ENCODE data around the gene GSE1.

Gene GSE1

GRCh38 chr16:85636234-85636812 lies 23.2 kb downstream of the GSE1 start:
- no peak for DNase-seq

GRCh38 chr16:85637061-85637807 lies 24.1 kb downstream of the GSE1 start:
- no peak for DNase-seq

GRCh38 chr16:85637808-85638647 lies 24.9 kb downstream of the GSE1 start:
- no peak for DNase-seq

- DNase-seq, result no peak
Measured at GRCh38 chr16:85638695-85639409, 25.7 kb downstream of the GSE1 start.

DNA sequence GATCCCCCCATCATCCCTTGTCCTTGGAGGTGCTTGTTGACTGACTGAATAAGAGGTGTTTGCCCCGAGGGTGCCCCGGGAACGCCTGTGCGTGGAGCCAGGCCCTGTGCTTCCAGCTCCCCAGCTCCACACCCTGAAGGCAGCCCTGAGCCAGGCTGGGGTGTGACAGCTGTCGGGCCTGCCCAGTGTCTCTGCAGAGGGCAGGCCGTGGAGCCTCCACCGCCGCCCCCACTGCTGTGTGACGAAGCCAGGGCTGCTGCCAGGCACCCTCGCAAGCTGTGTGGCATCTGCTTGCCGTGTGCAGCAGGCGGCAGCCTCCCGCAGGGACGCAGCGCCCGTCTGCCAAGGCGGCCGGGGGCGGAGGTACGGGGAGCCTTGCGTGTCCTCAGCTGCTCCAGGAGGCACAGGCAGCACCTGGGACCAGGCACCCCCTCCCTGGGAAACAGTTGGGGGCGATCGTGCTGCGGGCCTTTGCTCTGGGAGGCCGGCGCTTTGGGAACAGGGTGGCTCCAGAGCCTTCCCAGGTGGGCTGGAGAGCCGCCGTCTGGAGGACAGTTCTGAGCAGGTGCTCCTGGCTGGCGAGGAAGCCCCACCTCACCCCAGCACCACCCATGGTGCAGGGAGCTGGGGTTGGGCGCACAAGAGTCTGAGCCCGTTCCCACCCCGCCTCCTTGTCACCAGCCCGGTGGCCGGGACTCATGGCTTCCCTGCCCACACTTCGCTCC lies 26.6 kb downstream of the GSE1 start:
- no peak for DNase-seq

DNA sequence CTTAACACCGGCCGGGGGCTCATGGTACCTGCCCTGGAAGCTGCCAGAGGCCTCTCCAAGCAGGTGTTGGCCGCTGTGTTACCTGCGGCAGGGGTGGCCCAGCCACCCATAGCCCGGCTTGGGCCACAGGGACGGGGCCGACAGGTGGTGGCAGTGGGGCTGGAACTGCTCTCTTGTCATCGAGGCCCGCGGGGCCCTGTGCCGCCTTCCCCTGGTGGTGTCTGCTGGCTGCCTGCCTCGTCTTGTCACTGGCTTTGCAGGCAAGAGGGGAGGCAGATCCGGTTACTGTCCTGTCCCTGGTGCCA lies 27.1 kb downstream of the GSE1 start:
- no peak for DNase-seq

DNA sequence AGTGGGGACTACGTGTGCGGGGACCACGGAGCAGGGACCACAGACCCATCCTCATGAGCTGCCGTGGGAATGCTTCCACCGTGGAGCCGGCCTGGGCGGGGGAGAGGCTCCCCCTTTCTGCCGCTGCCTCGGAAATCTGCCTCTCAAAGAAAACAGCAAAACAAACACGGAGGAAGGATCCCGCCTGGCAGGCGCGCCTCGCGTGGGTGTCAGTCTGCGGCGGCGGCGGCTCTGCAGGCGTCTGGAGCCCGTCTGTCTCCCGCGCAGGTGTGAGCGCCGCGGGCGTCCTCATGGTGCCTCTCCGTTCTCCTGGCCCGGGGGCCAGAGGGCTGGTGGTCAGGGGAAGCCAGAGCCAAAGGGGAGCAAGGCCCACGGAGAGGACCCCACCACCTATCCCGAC lies 27.5 kb downstream of the GSE1 start:
- DNase-seq, result no peak

DNA sequence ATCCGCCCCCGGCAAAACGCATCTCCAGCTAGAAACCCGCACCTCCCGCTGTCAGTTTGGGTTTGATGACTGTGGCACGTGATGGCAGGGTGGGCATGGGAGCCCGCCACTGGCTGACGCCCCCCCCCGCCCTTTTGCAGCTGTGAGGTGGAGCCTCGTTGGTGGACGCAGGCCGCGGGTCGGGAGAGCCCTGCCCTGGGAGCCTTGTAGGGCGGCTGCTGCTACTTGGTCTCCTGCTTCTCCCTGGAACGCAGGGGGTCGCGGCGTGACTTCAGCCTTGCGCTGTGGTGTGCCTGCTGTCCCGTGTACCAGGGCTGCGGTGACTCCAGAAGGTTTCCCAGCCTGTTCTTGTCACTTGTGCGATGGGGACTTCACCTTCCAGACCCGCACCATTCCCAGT lies 28.2 kb downstream of the GSE1 start:
- DNase-seq, result no peak

DNA sequence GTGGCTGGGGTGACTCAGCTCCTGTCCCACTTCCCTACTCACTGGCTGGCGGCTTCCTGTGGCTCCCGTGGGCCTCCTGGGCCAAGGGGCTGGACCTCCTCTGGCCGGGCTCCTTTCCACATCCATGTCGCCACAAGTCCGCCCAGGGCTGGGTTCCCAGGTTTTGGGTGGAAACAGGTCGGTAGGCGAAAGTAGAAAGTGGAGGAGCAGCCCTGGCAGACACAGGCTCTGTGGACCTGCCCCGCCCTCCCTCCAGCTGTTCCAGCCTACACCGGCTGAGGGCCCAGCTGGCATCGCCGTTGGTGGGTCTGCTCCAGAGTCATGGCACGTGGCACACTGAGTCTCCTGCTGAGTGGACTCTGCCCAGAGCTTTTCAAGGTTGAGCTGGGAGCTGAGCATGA lies 28.7 kb downstream of the GSE1 start:
- no peak for DNase-seq

GRCh38 chr16:85642762-85643358 lies 29.7 kb downstream of the GSE1 start:
- DNase-seq, result no peak

GRCh38 chr16:85643631-85644030 lies 30.5 kb downstream of the GSE1 start:
- no peak for DNase-seq

GRCh38 chr16:85644093-85644712 lies 31.1 kb downstream of the GSE1 start:
- no peak for DNase-seq

DNA sequence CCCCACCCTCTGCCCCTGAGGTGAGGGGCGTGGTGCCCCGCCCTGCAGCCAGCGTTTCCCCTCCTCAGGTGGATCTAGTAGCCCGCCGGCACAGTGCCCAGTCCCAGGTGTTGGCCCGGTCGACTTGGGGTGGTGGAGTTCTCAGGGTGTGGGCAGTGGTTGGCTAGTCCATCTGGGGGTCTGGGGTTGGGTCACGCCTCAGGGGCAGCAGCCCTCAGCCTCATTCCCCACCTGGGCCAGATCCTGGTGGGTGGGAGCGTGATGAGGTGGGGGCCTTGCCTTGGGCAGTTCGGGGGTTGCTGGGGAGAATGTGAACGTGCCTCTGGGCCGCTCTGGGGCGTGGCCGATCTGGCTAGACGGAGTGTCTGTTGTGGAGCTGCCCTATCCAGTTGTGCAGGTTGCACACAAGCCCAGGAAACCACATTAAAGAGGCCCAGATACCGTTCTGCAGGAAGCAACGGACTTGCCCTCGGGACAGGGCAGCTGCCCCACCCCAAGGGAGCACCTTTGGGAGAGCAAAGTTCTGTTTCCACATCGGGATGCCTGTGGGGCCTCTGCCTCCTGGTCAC lies 32.0 kb downstream of the GSE1 start:
- DNase-seq, result no peak

DNA sequence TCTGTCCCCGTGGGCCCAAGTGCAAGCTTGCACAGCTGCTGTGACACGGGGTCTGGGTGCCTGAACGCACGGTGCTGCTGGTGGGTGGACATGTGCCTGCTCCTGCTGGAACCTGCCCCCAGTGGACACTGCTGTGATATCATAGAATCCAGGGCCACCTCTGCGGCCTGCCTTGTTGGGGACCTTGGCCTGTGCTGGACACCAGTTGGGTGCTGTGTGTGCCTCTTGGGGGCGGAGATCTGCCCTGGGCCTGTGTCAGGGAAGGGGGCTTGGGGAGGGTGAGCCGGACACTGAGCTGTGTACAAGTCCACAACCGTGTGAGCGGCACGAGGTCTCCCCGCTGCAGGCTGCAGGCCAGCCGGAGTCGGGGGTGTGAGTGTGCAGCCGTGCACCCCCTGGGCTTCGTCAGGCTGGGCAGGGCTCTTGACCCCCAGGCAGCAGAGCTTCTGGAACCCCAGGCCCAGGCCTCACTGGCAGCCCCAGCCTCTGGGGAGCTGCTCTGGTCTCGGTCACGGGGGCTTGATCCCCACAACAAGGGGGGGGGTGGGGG lies 33.3 kb downstream of the GSE1 start:
- no peak for DNase-seq

DNA sequence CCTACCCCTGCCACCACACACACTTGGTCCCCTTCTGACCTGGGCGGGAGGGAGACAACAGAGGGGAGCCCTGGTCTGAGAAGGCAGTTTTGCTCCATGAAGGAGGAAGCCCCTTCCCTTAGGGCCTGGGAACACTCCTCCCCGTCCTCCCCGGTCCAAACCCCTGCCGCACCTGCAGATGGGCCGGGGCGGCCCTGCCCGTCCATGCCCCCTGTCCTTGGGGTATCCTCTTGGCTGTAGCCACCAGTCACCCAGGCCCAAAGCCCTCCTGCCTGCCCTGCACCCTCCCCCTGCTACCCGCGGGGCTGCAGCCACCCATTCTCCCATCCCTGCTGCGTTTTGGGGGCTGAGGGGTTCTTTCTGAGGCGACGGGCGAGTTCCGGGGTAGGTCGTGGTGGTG lies 33.9 kb downstream of the GSE1 start:
- DNase-seq, result no peak

- no peak for DNase-seq
Measured at GRCh38 chr16:85648070-85648714, 35.1 kb downstream of the GSE1 start.

GRCh38 chr16:85648805-85649204 lies 35.7 kb downstream of the GSE1 start:
- DNase-seq, result no peak

- DNase-seq, result no peak
Measured at GRCh38 chr16:85649411-85650134, 36.5 kb downstream of the GSE1 start.

DNA sequence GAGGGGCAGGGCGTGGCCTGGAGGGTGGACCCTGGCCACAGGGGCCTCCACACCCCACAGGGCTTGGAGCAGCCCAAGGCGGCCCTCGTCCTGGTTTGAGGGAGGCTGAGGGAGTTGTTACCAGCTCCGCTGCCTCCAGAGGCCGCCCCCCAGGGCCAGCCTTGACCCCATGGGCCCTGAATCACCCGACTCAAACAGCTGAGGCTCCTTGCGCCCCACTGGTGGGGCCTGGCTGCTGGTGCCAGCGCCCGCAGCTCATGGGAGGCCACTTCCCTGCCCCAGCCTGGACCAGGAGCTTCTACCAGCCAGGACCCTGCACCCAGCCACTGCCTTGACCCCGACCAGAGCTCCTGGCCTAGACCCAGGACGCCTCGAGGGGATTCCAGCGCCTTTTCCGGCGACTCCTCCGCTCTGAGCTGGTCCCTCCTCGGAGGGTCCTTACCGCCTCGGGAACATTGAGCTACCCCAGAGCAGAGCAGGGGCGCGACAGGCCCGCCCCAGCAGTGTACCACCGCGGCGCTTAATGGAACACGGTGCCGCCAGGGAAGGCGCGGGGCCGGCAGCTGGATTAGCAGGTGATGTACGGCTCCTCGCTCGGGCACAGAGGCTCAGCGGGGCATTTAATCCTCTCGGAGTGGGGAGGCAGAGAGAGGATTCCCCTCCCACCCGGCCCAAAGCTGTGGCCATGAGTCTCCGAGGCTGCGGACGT lies 37.2 kb downstream of the GSE1 start:
- DNase-seq, result no peak

Measured in activated CD4-positive, alpha-beta T cell treated with anti-CD3 and anti-CD28 coated beads for 48 hours (primary cell).